HL-60 (cell line): ENCODE results near the gene MAP3K6.

Experiments used
- CTCF ChIP-seq: IDR thresholded peaks from one replicate; pipeline ENCODE4 v1.5.1; 2011; ENCODE audit warnings: low read length, control low read depth, inconsistent platforms; ENCODE audit not compliant: insufficient read depth
- POLR2AphosphoS5 ChIP-seq: IDR thresholded peaks from 2 replicates; pipeline ENCODE4 v1.6.1; 2012; ENCODE audit warnings: low read depth

DNA sequence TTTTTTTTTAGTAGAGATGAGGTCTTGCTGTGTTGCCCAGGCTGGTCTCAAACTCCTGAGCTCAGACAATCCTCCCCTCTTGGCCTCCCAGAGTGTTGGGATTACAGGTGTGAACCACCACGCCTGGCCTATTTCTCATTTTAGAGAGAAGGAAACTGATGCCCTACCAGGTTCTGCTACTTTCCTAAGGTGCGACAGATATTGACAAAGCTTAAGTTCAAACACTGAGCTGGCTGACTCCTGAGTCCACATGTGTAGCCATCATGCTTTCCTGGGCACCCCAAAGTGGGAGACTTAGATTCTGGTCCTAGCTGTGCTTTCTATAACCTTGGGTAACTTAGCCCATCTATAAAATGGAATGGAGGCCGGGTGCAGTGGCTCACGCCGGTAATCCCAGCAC, 49.9 kb downstream of the MAP3K6 start:
- TF ChIP-seq CTCF: no peak
- TF ChIP-seq POLR2AphosphoS5: no peak
